Measurements from ENCODE around the gene PDE6B.
"Not testable (repeated sequence)": the region's sequence is repeated elsewhere in the genome, so short reads cannot be mapped to it uniquely, and the experiment has no call there.

PDE6B gene

DNA sequence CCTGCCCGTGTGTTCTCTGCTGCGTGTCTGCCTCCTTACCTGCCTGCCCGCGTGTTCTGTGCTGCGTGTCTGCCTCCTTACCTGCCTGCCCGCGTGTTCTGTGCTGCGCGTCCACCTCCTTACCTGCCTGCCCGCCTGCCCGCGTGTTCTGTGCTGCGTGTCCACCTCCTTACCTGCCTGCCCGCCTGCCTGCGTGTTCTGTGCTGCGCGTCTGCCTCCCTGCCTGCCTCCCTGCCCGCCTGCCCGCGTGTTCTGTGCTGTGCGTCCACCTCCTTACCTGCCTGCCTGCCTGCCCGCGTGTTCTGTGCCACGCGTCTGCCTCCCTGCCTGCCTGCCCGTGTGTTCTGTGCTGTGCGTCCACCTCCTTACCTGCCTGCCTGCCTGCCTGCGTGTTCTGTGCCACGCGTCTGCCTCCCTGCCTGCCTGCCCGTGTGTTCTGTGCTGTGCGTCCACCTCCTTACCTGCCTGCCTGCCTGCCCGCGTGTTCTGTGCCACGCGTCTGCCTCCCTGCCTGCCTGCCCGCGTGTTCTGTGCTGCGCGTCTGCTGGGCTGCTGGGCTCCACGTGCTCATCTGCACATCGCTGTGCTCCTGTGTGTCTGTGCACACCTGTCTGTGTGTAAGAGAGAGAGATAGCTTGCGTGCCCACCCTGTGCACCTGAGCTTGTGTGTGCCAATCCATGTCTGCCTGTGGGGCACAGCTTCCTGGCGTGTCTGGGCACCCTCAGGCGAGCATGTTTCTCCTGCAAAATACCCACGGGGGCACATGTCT lies 9.9 kb downstream of the PDE6B start:
- not testable (repeated sequence) for H3K27me3 ChIP-seq (ENCODE audit: control insufficient read depth, insufficient read depth, low read length); H3K4me3 ChIP-seq (ENCODE audit: low read depth, low read length); H3K4me1 ChIP-seq (ENCODE audit: control insufficient read depth, insufficient read depth, low read length); H3K9ac ChIP-seq (ENCODE audit: low read depth, low read length); H3K9me3 ChIP-seq (ENCODE audit: control insufficient read depth, insufficient read depth, low read length); H3K36me3 ChIP-seq (ENCODE audit: control insufficient read depth, insufficient read depth, low read length)

DNA sequence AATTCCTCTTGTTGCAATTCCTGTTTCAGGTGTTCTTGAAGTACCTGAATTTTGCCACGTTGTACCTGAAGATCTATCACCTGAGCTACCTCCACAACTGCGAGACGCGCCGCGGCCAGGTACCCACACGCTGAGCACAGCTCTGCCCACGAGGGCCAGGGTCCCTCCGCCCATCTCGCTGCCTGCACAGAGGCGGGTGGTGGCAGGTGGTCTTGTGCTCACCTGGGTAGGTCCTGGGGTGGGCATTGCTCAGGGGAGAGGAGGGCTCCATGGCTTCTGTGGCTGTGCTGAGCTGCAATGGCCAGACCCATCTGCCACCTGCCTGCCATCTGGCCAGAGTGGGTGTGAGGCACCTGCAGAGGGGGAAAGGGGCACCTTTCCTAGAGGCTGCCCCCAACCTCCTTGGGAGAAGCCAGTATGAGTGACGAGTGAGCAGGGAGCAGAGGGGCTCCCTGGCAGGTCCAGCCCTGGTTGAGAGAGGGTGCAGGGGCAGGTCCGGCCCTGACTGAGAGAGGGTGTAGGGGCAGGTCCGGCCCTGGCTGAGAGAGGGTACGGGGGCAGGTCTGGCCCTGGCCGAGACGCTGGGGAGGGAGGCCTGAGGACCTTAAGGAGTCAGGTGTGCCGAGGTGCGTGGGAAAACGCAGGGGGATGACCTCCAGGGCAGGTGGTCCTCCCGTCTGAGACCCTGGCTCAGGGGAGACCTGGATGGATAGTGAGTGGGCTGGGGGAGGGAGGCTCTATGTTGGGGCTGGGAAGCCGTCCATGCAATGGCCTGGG lies 10.7 kb downstream of the PDE6B start:
- Histone ChIP-seq H3K4me1 (ENCODE audit: control insufficient read depth, insufficient read depth, low read length) (no peaks in the 10 kb centered on the region), H3K4me3 (ENCODE audit: low read depth, low read length) (no peak overlapping the region), H3K36me3 (ENCODE audit: control insufficient read depth, insufficient read depth, low read length) (no peaks in the 10 kb centered on the region), H3K9ac (ENCODE audit: low read depth, low read length) (no peak overlapping the region), H3K27me3 (ENCODE audit: control insufficient read depth, insufficient read depth, low read length) (no peaks in the 10 kb centered on the region), H3K9me3 (ENCODE audit: control insufficient read depth, insufficient read depth, low read length) (peaks cover 3% of the 10 kb centered on the region)

DNA sequence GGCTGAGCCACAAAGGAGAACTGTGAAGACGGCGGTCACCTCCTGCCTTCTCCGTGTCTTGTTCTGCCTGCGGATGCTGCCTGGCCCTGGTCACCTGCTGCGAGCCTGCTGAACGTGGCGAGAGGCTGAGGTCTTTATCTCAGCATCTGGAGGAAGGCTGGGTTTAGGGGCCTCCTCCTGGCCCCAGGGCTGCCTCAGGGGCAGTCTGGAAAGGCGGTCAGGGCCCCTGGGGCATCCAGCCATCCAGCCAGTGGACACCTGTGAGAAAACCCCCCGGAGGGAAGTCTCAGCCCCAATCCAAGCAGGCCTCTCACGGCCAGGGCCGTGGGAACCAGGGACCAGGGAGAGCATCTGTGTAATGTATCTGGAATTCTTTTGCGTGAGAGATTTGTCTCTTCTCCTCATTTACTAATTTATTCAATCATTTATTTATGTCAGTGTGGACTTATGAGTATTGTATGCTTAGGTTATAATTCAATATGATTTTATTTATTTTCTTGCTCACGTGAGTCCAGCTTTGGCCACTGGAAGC lies 11.3 kb downstream of the PDE6B start:
- Histone ChIP-seq H3K4me1 (ENCODE audit: control insufficient read depth, insufficient read depth, low read length) (no peaks in the 10 kb centered on the region), H3K9ac (ENCODE audit: low read depth, low read length) (no peak overlapping the region), H3K9me3 (ENCODE audit: control insufficient read depth, insufficient read depth, low read length) (peaks cover 3% of the 10 kb centered on the region), H3K36me3 (ENCODE audit: control insufficient read depth, insufficient read depth, low read length) (no peaks in the 10 kb centered on the region), H3K27me3 (ENCODE audit: control insufficient read depth, insufficient read depth, low read length) (no peaks in the 10 kb centered on the region), H3K4me3 (ENCODE audit: low read depth, low read length) (no peak overlapping the region)

DNA sequence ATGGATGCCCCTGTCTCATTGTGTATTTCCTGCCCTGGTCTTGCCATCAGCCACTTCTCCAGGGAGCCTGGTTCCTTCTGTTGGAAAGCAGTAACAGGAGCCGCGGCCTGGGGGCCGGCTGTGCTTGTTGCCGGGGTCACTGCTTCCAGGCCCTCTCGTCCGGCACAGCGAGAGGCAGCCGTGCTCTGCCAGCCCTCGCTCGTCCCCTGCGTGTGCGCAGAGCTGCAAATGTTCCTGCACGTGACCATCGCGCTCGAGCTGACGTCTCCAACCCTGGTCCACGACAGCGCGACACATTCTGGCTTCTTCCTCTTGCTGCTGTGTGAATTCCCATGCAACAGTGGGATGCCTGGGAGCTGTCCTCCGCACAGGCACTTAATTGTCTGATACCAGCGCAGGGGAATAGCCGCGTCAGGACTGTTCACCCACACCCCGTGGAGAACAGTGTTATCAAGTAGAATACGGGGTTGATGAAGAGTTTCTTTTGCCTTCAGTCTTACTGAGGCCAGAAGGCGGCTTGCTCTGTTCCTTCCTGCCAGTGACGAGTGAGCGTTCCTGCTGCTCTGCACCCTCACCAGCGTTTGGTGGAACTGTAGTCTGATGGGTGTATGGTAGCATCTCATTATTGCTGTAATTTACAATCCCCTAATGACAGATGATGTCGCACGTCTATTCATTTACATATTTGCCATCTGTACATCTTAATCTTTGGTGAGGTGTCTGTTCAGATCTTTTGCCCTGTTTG lies 12.3 kb downstream of the PDE6B start:
- Histone ChIP-seq H3K4me3 (ENCODE audit: low read depth, low read length) (no peak overlapping the region), H3K4me1 (ENCODE audit: control insufficient read depth, insufficient read depth, low read length) (no peaks in the 10 kb centered on the region), H3K9me3 (ENCODE audit: control insufficient read depth, insufficient read depth, low read length) (no peaks in the 10 kb centered on the region), H3K9ac (ENCODE audit: low read depth, low read length) (no peak overlapping the region), H3K36me3 (ENCODE audit: control insufficient read depth, insufficient read depth, low read length) (no peaks in the 10 kb centered on the region), H3K27me3 (ENCODE audit: control insufficient read depth, insufficient read depth, low read length) (no peaks in the 10 kb centered on the region)

DNA sequence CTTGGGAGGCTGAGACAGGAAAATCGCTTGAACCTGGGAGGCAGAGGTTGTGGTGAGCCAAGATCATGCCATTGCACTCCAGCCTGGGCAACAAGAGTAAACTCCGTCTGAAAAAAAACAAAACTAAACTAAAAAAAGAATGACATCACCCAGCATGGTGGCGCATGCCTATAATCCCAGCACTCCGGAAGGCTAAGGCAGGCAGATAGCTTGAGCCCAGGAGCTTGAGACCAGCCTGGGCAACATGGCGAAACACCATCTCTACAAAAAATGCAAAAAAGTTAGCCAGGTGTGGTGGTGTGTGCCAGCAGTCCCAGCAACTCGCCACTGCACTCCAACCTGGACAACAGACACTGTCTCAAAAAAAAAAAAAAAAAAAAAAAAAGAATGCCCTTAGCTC lies 17.0 kb downstream of the PDE6B start:
- H3K4me3 ChIP-seq (ENCODE audit: low read depth, low read length); H3K4me1 ChIP-seq (ENCODE audit: control insufficient read depth, insufficient read depth, low read length); H3K9ac ChIP-seq (ENCODE audit: low read depth, low read length); H3K27me3 ChIP-seq (ENCODE audit: control insufficient read depth, insufficient read depth, low read length); H3K9me3 ChIP-seq (ENCODE audit: control insufficient read depth, insufficient read depth, low read length); H3K36me3 ChIP-seq (ENCODE audit: control insufficient read depth, insufficient read depth, low read length): not testable (repeated sequence)

DNA sequence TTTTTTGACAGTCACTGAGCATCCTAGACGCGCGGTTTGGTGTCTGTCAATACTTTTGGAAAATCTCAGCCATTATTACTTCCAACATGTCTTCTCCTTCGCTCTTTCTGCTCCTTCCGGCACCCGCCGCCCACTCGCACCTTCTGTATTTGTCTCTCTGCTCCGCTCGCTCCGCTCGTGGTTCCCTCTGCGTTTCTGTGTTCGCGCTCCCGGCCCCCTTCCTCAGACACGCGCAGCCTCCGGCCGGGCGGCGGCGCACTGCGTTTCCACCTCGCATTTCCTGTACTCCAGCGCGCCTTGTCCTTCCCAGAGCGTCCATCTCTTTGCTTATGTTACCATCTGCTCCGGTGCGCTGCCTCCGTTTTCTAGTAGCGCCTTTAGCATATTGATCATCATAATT lies 21.1 kb downstream of the PDE6B start:
- no peaks in the 10 kb centered on the region for H3K36me3 ChIP-seq (ENCODE audit: control insufficient read depth, insufficient read depth, low read length)
- no peak overlapping the region for H3K4me3 ChIP-seq (ENCODE audit: low read depth, low read length)
- no peaks in the 10 kb centered on the region for H3K4me1 ChIP-seq (ENCODE audit: control insufficient read depth, insufficient read depth, low read length)
- no peaks in the 10 kb centered on the region for H3K27me3 ChIP-seq (ENCODE audit: control insufficient read depth, insufficient read depth, low read length)
- no peaks in the 10 kb centered on the region for H3K9me3 ChIP-seq (ENCODE audit: control insufficient read depth, insufficient read depth, low read length)
- H3K9ac ChIP-seq (ENCODE audit: low read depth, low read length), result no peak overlapping the region

DNA sequence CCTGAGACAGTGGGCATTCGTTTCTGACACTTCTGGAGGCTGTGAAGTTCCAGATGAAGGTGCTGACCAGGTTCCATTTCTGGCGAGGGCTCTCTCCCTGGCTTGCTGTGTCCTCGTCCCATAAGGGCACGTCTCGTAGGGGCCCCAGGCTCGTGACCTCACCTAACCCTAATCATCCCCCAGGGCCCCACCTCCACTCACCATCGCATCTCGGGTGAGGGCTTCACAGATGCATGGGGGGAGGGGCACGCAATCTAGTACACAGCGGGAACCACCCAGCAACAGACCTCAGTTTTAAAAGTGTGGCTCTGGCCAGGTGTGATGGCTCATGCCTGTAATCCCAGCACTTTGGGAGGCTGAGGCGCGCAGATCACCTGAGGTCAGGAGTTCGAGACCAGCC lies 22.1 kb downstream of the PDE6B start:
- H3K4me1 ChIP-seq (ENCODE audit: control insufficient read depth, insufficient read depth, low read length), result no peaks in the 10 kb centered on the region
- H3K9me3 ChIP-seq (ENCODE audit: control insufficient read depth, insufficient read depth, low read length), result no peaks in the 10 kb centered on the region
- H3K27me3 ChIP-seq (ENCODE audit: control insufficient read depth, insufficient read depth, low read length), result no peaks in the 10 kb centered on the region
- no peaks in the 10 kb centered on the region for H3K36me3 ChIP-seq (ENCODE audit: control insufficient read depth, insufficient read depth, low read length)
- H3K4me3 ChIP-seq (ENCODE audit: low read depth, low read length), result no peak overlapping the region
- no peak overlapping the region for H3K9ac ChIP-seq (ENCODE audit: low read depth, low read length)

DNA sequence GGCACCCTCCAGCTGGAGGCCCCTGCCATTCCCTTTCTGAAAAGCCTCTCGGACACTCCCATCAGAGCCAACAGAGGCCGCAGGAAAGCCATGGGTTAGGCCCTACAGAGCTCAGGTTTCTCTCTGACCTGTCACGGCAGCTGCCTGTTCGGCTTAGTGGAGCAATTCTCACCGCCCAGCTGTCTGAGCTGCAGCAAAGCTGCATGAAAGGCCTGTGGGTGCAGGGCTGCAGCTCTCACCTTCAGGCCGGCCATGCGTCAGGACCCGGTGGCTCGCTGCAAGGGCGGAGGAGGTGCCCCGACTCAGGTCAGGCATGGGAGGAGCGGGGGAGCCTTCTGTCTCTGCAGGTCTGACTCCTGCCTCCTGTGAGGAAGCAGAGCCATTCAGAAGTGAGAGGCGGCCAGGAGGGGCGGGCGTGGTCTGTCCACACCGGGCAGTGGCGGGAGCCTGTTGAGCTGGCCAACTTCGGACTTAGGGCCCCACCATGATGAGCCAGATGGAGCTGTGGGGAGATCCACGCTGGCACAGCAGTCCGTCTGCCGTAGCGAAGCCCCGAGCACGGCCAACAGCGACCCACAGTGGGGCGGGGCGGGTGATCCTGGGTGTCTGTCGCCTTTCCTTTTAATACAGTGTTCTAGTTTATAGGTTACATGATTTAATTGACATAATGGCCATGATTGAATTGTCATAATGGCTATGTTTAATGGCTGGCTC lies 23.4 kb downstream of the PDE6B start:
- no peaks in the 10 kb centered on the region for H3K9me3 ChIP-seq (ENCODE audit: control insufficient read depth, insufficient read depth, low read length)
- H3K27me3 ChIP-seq (ENCODE audit: control insufficient read depth, insufficient read depth, low read length), result no peaks in the 10 kb centered on the region
- no peaks in the 10 kb centered on the region for H3K36me3 ChIP-seq (ENCODE audit: control insufficient read depth, insufficient read depth, low read length)
- no peaks in the 10 kb centered on the region for H3K4me1 ChIP-seq (ENCODE audit: control insufficient read depth, insufficient read depth, low read length)
- no peak overlapping the region for H3K4me3 ChIP-seq (ENCODE audit: low read depth, low read length)
- H3K9ac ChIP-seq (ENCODE audit: low read depth, low read length), result no peak overlapping the region

DNA sequence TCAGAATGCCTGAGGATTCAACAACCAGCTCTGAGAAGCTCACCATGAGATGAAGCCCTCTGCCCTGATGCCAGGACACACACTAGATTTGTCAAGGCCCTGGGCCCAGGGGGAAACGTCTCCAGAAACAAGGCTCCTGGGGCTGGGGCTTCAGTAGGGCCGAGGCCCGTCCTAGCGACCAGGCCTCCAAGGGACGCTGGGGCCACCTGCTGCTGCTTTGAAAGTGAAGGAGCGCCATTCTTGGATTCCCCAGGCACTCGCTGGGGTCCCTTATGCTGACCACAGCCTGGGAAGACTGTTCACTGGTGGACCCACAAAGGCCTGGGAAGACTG lies 23.9 kb downstream of the PDE6B start:
- Histone ChIP-seq H3K36me3 (ENCODE audit: control insufficient read depth, insufficient read depth, low read length) (no peaks in the 10 kb centered on the region), H3K4me3 (ENCODE audit: low read depth, low read length) (no peak overlapping the region), H3K4me1 (ENCODE audit: control insufficient read depth, insufficient read depth, low read length) (no peaks in the 10 kb centered on the region), H3K9me3 (ENCODE audit: control insufficient read depth, insufficient read depth, low read length) (no peaks in the 10 kb centered on the region), H3K9ac (ENCODE audit: low read depth, low read length) (no peak overlapping the region), H3K27me3 (ENCODE audit: control insufficient read depth, insufficient read depth, low read length) (no peaks in the 10 kb centered on the region)

DNA sequence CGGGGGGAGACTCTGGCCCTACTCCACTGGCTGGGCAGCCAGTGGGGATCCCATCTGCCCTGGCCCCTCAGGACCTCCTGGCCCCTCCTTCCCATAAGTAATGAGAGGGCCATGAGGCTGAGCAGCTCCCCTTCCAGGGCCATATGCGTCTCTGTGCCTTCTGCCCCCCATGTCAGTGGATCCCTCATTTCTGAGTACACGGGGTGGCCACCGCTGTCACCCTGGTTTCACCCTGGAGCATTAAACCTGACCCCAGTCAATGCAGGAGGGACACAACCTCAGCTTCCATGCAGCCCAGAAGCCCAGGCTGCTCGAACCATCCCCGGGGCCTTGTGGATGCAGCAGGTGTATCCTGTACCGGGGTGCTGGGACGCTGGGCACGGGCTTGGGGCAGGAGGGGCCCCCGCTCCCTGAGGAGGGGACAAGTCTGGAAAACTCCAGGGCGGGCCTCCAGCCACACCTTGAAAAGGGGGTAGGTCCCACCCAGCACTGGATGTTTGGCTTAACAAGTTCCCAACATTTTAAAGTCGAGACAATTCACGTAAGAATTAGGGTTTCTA lies 24.5 kb downstream of the PDE6B start:
- H3K27me3 ChIP-seq (ENCODE audit: control insufficient read depth, insufficient read depth, low read length), result no peaks in the 10 kb centered on the region
- no peaks in the 10 kb centered on the region for H3K4me1 ChIP-seq (ENCODE audit: control insufficient read depth, insufficient read depth, low read length)
- no peak overlapping the region for H3K9ac ChIP-seq (ENCODE audit: low read depth, low read length)
- no peaks in the 10 kb centered on the region for H3K9me3 ChIP-seq (ENCODE audit: control insufficient read depth, insufficient read depth, low read length)
- no peaks in the 10 kb centered on the region for H3K36me3 ChIP-seq (ENCODE audit: control insufficient read depth, insufficient read depth, low read length)
- H3K4me3 ChIP-seq (ENCODE audit: low read depth, low read length), result no peak overlapping the region

DNA sequence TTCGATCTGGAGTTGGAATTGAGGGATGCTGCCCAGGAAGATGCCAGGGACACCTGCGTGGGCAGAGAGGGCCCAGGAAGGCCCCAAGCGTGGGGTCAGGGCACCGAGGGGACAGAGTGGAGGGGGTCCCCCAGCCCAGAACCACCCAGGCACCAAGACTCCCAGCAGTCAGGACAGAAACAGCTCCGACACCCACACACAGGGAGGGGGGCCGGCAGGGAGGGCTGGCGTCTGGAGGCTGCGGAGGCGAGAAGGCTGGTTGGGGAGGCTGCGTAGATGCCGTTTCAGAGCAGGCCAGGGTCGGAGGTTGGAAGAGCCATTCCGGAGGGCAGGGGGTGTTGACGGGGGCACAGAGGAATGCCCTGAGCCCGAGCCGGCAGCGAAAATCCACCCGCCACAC lies 25.1 kb downstream of the PDE6B start:
- Histone ChIP-seq H3K27me3 (ENCODE audit: control insufficient read depth, insufficient read depth, low read length) (no peaks in the 10 kb centered on the region), H3K4me1 (ENCODE audit: control insufficient read depth, insufficient read depth, low read length) (no peaks in the 10 kb centered on the region), H3K4me3 (ENCODE audit: low read depth, low read length) (no peak overlapping the region), H3K36me3 (ENCODE audit: control insufficient read depth, insufficient read depth, low read length) (no peaks in the 10 kb centered on the region), H3K9ac (ENCODE audit: low read depth, low read length) (no peak overlapping the region), H3K9me3 (ENCODE audit: control insufficient read depth, insufficient read depth, low read length) (no peaks in the 10 kb centered on the region)

All from iPS-15b (cell line).